ENCODE measurements around the gene PRG2. TPM values are rescaled to one million over a fixed set of nuclear protein-coding genes. Genes with fewer than 3 reads are reported as not detected.

The PRG2 gene
- total RNA-seq, 1 experiment from 2014 or later = 0.57 TPM

DNA sequence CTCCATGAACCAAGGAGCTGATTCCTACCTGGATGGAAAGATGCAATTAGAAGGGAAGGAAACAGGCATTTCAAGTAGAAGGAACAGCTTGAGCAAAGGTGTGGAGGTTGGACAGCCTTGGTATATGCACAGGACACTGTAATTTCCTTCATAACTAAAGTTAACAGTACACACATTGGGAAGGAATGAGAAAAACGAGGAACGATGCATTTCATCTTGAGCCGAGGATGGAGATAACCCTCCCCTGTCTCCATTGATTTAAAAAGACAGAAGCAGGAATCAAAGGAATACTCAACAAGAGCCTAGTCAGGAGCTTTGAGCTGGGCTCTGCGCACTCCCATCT is 2.3 kb upstream of the PRG2 start (continued):
- TF ChIP-seq, protein P1, sequence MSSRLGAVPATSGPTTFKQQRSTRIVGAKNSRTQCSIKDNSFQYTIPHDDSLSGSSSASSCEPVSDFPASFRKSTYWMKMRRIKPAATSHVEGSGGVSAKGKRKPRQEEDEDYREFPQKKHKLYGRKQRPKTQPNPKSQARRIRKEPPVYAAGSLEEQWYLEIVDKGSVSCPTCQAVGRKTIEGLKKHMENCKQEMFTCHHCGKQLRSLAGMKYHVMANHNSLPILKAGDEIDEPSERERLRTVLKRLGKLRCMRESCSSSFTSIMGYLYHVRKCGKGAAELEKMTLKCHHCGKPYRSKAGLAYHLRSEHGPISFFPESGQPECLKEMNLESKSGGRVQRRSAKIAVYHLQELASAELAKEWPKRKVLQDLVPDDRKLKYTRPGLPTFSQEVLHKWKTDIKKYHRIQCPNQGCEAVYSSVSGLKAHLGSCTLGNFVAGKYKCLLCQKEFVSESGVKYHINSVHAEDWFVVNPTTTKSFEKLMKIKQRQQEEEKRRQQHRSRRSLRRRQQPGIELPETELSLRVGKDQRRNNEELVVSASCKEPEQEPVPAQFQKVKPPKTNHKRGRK (CRISPR knock-in tag; IDR thresholded peaks at IDR 0.05; ENCODE audit: borderline replicate concordance) = no peak
- TF ChIP-seq SP1 (CRISPR knock-in tag; conservative IDR thresholded peaks at IDR 0.05) (no peak), ZBTB21 (CRISPR knock-in tag; IDR thresholded peaks at IDR 0.05; ENCODE audit: borderline replicate concordance) (no peak), ZNF532 (CRISPR knock-in tag; IDR thresholded peaks at IDR 0.05; ENCODE audit: borderline replicate concordance) (no peak)

GRCh38 chr11:57392066-57392762 is 1.8 kb upstream of the PRG2 start:
- no peaks in the 10 kb centered on the region for H3K36me3 Mint-ChIP-seq
- no peak for TF ChIP-seq ZNF281 (CRISPR knock-in tag; IDR thresholded peaks at IDR 0.05)
- no peak for TF ChIP-seq MXD4 (CRISPR knock-in tag; IDR thresholded peaks at IDR 0.05; ENCODE audit: borderline replicate concordance)
- TF ChIP-seq, protein P2, sequence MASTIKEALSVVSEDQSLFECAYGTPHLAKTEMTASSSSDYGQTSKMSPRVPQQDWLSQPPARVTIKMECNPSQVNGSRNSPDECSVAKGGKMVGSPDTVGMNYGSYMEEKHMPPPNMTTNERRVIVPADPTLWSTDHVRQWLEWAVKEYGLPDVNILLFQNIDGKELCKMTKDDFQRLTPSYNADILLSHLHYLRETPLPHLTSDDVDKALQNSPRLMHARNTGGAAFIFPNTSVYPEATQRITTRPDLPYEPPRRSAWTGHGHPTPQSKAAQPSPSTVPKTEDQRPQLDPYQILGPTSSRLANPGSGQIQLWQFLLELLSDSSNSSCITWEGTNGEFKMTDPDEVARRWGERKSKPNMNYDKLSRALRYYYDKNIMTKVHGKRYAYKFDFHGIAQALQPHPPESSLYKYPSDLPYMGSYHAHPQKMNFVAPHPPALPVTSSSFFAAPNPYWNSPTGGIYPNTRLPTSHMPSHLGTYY (CRISPR knock-in tag; IDR thresholded peaks at IDR 0.05) = no peak
- TF ChIP-seq, protein P3, sequence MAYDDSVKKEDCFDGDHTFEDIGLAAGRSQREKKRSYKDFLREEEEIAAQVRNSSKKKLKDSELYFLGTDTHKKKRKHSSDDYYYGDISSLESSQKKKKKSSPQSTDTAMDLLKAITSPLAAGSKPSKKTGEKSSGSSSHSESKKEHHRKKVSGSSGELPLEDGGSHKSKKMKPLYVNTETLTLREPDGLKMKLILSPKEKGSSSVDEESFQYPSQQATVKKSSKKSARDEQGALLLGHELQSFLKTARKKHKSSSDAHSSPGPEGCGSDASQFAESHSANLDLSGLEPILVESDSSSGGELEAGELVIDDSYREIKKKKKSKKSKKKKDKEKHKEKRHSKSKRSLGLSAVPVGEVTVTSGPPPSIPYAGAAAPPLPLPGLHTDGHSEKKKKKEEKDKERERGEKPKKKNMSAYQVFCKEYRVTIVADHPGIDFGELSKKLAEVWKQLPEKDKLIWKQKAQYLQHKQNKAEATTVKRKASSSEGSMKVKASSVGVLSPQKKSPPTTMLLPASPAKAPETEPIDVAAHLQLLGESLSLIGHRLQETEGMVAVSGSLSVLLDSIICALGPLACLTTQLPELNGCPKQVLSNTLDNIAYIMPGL (CRISPR knock-in tag; IDR thresholded peaks at IDR 0.05) = no peak
- TF ChIP-seq FOXK1 (CRISPR knock-in tag; IDR thresholded peaks at IDR 0.05) = no peak
- TF ChIP-seq, protein P4, sequence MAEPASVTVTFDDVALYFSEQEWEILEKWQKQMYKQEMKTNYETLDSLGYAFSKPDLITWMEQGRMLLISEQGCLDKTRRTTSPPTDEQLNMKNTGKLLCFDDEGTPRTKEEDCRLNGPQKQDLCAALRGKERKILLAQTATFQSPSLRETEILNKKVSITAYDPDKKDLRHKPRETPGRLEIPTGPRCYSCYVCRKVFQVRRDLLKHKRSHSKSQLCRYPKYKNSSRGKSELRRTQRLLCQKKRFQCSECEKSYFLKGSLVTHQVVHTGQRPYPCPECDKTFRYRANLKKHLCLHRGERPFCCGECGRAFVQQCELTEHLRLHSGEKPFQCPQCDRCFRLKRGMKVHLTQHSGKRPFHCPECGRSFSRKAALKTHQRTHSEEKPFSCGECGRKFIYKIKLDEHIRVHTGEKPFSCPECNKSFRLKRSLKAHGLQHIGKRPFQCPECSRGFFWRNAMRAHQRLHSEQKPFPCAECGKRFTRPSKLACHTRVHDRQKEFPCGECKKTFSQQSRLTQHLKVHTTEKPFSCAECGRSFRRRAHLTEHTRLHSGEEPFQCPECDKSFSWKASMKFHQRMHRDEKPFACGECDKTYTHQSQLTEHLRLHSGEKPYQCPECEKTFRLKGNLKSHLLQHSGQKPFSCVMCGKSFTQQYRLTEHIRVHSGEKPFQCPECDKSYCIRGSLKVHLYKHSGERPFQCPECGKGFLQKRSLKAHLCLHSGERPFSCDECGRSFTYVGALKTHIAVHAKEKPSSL (CRISPR knock-in tag; conservative IDR thresholded peaks at IDR 0.05) = no peak
- no peak for TF ChIP-seq IRF2 (CRISPR knock-in tag; IDR thresholded peaks at IDR 0.05; ENCODE audit: borderline replicate concordance, low read depth)
- TF ChIP-seq MYBL2 (CRISPR knock-in tag; IDR thresholded peaks at IDR 0.05) = no peak
- no peak for TF ChIP-seq ZNF396 (CRISPR knock-in tag; IDR thresholded peaks at IDR 0.05; ENCODE audit: borderline replicate concordance)
- TF ChIP-seq, protein P5, sequence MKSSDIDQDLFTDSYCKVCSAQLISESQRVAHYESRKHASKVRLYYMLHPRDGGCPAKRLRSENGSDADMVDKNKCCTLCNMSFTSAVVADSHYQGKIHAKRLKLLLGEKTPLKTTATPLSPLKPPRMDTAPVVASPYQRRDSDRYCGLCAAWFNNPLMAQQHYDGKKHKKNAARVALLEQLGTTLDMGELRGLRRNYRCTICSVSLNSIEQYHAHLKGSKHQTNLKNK (CRISPR knock-in tag; IDR thresholded peaks at IDR 0.05) = no peak
- TF ChIP-seq TEAD1 (CRISPR knock-in tag; IDR thresholded peaks at IDR 0.05) = no peak
- no peak for TF ChIP-seq NFE2L1 (CRISPR knock-in tag; IDR thresholded peaks at IDR 0.05)
- no peak for TF ChIP-seq SOX15 (CRISPR knock-in tag; IDR thresholded peaks at IDR 0.05)
- TF ChIP-seq, protein P6, sequence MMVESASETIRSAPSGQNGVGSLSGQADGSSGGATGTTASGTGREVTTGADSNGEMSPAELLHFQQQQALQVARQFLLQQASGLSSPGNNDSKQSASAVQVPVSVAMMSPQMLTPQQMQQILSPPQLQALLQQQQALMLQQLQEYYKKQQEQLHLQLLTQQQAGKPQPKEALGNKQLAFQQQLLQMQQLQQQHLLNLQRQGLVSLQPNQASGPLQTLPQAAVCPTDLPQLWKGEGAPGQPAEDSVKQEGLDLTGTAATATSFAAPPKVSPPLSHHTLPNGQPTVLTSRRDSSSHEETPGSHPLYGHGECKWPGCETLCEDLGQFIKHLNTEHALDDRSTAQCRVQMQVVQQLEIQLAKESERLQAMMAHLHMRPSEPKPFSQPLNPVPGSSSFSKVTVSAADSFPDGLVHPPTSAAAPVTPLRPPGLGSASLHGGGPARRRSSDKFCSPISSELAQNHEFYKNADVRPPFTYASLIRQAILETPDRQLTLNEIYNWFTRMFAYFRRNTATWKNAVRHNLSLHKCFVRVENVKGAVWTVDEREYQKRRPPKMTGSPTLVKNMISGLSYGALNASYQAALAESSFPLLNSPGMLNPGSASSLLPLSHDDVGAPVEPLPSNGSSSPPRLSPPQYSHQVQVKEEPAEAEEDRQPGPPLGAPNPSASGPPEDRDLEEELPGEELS (CRISPR knock-in tag; IDR thresholded peaks at IDR 0.05) = no peak

More at GRCh38 chr11:57392066-57392762, 1.8 kb upstream of the PRG2 start:
- no peaks in the 10 kb centered on the region for H3K4me1 Mint-ChIP-seq
- H3K27ac Mint-ChIP-seq = no peak overlapping the region
- ChIA-PET CTCF (interaction anchor here (1.3 to 3.1 kb wide), 2 partner anchors 66 to 176 kb away, joined by 3 to 10 read pairs; partner anchors contain the start of gene UBE2L6), POLR2A (no interaction called here)
- H3K27me3 Mint-ChIP-seq (ENCODE audit: low read depth) = peaks cover 21% of the 10 kb centered on the region
- ATAC-seq (no peak), DNase-seq (ENCODE audit: low spot score) (no peak)
- H3K4me3 Mint-ChIP-seq = no peak overlapping the region
- H3K9me3 Mint-ChIP-seq = no peaks in the 10 kb centered on the region

Data from WTC11 (cell line).